Measurements from ENCODE around the gene VAV2.

VAV2 gene

GRCh38 chr9:133952598-133953550 is 39.2 kb downstream of the VAV2 start:
- no peak for DNase-seq

DNA sequence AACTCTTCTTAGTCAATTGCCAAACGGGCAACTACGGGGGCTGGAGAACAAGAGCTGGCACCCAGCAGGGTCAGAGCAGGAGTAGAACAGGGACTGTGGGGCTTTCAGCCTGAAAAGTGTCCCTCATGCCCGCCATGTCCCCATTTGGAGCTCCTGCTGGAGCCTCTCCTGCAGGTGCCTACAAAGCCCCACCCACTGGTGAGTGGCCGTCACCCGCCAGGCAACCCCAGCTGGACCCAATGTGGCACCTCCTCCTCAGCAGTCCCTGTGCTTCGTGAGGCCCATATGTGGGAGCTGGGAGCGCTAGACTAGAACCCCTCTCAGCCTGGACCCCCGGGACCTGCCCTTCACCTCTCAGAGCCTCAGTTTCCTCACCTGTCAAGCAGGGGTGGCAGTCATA is 40.9 kb downstream of the VAV2 start:
- no peak for DNase-seq

- DNase-seq = no peak
Measured at GRCh38 chr9:133950629-133951111, 41.5 kb downstream of the VAV2 start.

DNA sequence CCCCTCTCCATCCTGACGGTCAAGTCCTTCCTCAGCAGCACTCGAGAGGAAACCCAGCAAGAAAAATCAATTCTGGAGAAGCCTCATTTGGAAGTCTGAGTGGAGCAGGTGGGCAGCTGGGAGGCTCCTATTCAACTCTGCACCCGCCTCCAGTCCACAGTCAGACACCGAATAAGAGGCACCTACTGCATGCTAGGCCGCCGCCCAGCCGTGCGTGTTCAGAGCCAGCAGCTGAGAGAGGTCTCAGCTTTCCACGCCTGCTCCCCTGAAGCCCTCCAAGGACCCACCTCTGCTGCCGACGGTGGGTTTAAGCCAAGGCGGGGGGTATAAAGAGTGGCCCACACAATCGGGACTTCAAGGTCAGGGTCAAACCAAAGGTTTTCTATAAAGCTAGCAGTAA is 41.9 kb downstream of the VAV2 start:
- no peak for DNase-seq

DNA sequence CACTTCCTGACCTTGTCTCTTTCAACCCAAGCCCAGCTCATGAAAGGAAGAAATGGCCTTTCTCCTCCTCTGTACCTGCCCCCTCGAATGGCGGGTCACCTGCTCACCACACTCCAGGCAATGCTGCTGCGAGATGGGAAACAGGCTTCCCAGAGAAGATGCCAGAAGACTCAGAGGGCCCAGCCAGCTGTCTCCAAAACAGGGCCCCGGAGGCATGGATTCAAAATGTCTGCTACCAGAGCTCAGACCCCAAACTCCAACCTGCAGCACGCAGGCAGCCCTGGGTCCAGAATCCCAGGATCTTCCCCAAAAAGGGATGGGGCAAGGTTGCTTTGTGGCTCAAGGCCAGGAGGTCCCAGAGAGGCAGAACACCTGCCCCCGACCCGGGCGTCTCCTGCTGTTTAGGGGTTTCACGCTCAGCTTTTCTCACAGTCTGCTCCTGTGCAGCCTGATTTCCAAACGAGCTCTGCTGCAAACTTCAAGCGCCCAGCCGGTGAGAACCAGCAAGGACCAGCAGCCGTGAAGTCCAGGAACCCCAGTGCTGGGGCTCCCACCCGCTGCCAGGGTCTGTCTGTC is 42.5 kb downstream of the VAV2 start:
- DNase-seq = no peak

DNA sequence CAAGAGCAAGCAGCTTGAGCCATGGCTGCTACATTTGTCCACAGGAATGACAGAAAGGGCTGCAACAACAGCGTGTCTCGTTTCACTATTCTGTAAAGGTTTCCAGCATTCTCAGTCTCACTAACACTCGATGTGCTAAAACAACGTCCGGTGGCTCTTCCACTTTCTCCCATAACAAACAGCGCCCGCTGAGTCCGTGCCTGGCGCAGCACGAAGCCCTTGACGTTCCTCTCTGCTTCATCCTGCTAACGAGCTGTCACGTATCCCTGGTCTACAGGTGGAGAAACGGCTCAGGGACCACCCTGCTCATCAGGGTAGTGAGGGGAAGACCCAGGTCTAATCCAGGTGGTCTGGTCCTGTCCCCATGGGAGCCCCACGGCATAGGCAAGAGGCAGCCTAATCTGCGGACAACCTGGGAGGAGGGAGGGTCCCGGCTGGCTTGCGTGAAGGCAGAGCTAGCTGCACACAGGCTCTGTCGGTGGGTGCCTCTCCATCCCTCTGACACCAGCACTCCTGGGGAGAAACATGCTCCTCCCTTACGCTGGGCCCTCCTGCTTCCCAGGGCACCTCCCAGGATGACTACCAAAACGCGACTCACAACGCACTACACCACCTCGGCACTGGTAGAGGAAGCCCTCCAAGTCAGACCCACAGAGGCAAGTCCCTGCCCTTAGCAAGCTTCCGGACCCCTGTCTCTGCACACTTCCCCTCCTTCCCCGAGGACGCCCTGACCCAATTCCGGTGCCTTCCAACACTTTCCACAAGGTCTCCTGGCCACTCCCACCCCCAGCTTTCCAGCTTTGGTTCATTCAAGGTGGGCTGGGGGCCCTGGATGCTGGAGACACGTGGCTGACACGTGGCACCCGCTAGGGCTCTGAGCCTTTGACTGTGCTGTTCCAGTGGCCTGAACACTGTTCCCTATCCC is 43.3 kb downstream of the VAV2 start:
- DNase-seq = no peak

GRCh38 chr9:133948131-133948530 is 44.0 kb downstream of the VAV2 start:
- no peak for DNase-seq

DNA sequence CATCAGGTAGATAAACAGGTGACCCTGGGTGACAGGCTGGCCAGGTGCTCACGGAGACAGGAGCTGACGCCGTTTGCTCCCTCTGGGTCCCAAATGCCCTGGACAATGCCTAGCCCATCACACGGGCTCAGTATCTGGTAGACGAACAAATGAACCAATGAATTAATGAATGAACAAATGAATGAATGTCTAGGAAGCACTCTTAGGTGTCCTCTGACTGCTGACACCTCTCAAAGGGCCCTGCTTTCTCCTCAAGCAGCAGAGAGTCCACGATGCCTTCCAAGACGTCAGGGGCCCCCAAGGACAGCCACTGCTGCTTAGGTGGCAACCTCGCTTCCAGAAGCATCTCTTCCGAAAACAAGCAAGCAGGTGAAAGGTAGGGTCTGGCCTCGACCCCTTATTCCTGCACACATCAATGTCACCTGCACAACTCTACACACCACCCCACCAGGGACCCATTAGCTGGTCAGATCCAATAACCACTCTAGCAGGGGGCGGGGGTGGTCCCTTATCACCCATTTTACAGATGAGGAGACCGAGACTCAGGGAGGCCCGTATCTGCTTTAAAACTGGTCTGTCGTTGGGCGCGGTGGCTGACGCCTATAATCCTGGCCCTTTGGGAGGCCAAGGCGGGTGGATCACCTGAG is 45.2 kb downstream of the VAV2 start:
- no peak for DNase-seq

DNA sequence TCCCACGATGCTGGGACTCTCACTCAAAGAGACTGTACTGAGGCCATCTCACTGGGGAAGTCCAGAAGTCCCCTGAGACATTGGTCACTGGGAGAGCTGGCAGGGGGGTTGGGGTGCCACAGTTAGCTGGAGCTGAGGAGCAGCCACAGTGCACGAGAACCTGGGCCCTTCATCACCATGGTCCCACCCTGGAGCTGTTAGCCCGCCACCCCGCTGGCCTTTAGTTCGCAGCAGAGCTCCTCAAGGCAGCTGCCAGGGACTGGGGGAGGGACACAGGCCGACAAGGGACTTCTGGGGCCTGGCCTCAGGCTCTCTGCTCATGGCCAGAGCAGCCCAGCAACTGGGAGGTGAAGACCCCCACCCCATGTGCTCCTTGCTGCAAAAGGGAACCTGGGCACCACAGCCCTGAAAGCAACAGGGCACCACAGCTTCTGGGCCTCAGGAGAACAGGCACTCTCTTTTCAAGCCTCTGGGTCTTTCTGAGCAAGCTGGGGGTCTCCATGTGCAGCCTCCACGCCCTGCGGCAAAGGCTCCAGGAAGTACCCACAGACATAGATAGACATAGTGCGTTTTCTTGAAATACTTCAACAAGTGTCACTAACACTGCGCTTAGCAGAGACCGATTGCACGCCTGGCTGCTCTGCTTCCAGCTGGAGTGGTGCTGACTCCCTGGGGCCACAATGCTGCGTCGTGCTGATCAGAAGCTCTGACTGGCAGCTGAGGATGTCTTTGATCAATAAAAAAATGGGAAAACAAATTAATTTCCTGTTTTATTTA is 46.0 kb downstream of the VAV2 start:
- DNase-seq = no peak

- no peak for DNase-seq
Measured at GRCh38 chr9:133945314-133945975, 46.7 kb downstream of the VAV2 start.

GRCh38 chr9:133944746-133945135 is 47.4 kb downstream of the VAV2 start:
- no peak for DNase-seq

GRCh38 chr9:133943781-133944745 is 48.1 kb downstream of the VAV2 start:
- DNase-seq = no peak

- DNase-seq = no peak
Measured at GRCh38 chr9:133943036-133943780, 48.9 kb downstream of the VAV2 start.

DNA sequence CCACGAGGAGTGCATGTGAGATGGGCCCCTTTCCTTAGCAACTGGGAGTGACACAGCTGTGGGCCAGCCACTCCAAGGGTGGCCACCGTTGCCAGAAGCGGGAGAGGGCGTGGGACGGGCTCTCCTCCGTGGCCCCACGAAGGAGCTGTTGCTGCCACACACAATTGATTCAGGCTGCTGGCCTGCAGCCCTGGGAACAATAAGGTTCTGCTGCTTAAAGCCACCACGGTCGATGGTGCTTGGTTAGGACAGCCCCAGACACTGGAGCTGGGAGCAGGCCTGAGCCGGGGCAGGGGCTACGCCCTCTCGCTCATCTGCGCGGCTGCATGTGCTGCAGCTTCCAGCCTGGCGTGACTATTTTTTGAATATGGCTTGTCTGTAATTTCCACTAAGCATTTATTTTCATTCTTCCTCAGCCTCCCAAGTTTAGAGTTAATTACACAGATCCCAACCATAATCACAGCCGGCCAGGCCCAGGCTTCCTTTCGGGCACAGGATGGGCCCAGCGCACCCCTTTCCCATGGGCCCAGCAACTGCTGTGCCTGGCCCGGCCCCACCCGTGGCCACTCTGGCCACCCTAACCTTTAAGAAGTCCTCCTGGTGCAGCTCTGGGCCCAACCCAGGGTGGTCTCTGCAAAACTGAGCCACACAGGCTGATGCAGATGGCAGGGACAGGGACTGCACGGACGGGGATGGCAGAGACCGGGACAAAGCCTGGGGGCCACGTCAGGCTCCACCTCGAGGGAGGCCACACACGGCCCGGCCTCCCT is 49.7 kb downstream of the VAV2 start:
- DNase-seq = no peak

DNA sequence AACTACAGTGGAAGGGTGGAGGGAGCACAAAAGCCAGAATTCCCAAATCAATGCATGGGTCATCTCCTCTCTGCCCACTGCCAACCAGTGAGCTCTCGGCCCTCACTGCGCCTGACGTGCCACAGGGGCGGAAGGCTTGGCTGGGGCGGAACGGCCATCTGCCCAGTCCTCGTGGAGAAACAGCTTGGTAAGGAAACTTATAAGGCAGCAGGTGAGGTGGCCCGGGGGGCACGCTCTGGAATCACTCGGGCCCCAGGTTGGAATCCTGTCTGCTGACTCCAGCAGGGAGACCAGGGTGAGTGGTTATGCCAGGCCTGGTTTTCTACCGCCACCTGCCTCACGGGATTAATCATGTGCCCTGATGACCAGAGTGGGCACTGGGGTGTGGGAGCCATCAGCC is 52.3 kb downstream of the VAV2 start:
- DNase-seq = no peak

DNA sequence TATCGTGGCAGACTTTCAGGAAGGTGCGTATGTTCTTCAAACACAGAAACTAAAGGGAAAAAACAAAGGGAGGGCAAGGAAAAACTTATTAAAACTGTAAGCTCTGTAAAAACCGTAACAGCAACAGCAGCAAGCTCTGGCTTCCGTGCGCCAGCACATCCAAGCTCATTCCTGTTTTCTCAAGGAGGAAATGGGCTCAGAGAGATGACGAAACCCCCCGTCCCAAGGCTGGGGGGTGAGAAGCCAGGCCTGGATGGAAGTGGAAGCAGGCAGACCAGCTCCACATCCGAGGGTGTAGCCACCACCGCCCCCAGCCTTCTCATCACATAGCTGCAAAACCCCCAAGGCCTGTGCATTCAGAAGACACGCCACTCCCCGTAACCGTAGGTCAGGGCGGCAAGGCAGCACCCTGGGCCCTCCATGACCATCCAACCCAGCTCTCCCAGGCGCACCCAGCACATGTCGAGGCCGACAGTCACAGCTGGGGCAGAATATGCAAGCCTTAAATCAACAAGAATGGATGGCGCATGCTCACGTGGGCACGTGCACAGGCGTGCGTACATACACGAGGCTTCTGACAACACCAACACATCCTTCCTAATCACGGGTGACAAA is 52.8 kb downstream of the VAV2 start:
- DNase-seq = no peak

GRCh38 chr9:133938753-133939152 is 53.4 kb downstream of the VAV2 start:
- DNase-seq = no peak

DNA sequence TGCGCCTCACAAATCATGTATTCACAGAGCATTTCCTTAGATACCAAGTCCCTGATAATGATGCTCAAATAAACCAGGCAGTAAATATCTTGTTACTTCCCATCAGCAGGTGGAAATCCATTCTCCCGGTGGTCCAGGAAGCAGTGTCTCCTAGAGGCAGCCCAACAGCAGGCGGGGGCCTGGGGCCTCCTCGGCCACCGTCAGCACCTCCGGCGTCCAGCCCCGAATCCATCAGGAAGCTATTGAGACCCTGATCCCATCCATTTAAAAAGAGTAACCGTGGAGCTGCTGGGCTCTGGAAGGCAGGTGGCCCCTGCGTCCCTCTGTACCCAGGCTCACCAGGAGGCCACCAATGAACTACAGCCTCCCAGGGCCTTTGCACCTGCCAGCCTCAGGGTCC is 54.0 kb downstream of the VAV2 start:
- no peak for DNase-seq
